ENCODE measurements around the gene OSBPL3. TPM values are rescaled to one million over a fixed set of nuclear protein-coding genes. Genes with fewer than 3 reads are reported as not detected.
A peak's percentile ranks its signal among the peaks of the same experiment; 100 is the strongest.

OSBPL3 gene
- polyA plus RNA-seq, 1 of the 3 experiments (the other 2 are of a cell fraction) = 23.2 TPM

DNA sequence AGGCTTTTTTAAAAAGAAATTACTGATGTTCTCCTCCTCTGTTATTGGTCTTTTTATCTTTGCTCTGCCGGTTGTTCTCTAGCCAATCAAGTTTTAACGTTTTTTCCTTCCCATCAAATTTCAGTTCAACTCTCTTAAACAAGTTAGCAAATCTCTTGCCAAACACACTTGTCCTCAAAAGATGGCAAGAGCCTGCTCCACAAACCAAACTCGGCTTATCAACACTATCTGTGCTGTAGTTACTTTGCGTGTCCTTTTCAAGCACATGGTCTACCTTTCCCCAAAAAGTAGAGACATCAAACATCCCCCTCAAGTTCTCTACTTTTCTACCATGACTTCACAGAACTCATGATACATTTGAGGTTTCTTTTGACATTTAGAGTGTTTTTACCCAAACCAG, 71.3 kb downstream of the OSBPL3 start:
- no peaks in the 10 kb centered on the region for H3K9me3 ChIP-seq
- peak overlapping the region; percentile 82 to 88; a peak in 3 of 4 replicates for H3K27ac ChIP-seq (ENCODE audit: low read depth in 2 of 2, low read length in 1 of 2)
- 77% methylated on average over 4 of the region's 4 CpGs for WGBS (ENCODE audit: low lambda C conversion rate)
- H3K79me2 ChIP-seq (ENCODE audit: insufficient read depth) = peaks cover 80% of the 10 kb centered on the region
- H3F3A ChIP-seq (replicated peaks; ENCODE audit: insufficient read depth) = peaks cover 39% of the 10 kb centered on the region
- no peaks in the 10 kb centered on the region for H4K20me1 ChIP-seq (ENCODE audit: insufficient read depth)
- peaks cover 19 to 41% of the 10 kb centered on the region in 2 experiments for H3K4me1 ChIP-seq (ENCODE audit: control insufficient read depth in 1 of 2, insufficient read depth in 2 of 2, low read depth in 1 of 2, low read length in 1 of 2)
- H3K9ac ChIP-seq = peak overlapping the region; percentile 42; the same call in 1 of the 2 replicates
- DNase-seq = no peak
- TF ChIP-seq TAF1 (IDR thresholded peaks at IDR 0.05; ENCODE audit: borderline replicate concordance, low read depth, low read length) (no peak), ELF1 (IDR thresholded peaks at IDR 0.05) (no peak), RXRA (IDR thresholded peaks at IDR 0.05; ENCODE audit: borderline replicate concordance, low read depth) (no peak), MXI1 (IDR thresholded peaks at IDR 0.05; ENCODE audit: low read depth, low read length) (no peak), JUND (IDR thresholded peaks at IDR 0.05) (no peak)
- TF ChIP-seq, protein P1, sequence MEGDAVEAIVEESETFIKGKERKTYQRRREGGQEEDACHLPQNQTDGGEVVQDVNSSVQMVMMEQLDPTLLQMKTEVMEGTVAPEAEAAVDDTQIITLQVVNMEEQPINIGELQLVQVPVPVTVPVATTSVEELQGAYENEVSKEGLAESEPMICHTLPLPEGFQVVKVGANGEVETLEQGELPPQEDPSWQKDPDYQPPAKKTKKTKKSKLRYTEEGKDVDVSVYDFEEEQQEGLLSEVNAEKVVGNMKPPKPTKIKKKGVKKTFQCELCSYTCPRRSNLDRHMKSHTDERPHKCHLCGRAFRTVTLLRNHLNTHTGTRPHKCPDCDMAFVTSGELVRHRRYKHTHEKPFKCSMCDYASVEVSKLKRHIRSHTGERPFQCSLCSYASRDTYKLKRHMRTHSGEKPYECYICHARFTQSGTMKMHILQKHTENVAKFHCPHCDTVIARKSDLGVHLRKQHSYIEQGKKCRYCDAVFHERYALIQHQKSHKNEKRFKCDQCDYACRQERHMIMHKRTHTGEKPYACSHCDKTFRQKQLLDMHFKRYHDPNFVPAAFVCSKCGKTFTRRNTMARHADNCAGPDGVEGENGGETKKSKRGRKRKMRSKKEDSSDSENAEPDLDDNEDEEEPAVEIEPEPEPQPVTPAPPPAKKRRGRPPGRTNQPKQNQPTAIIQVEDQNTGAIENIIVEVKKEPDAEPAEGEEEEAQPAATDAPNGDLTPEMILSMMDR (IDR thresholded peaks at IDR 0.05) = no peak
- peak overlapping the region; percentile 71 for H3K4me2 ChIP-seq
- H3K27me3 ChIP-seq (ENCODE audit: insufficient read depth) = no peaks in the 10 kb centered on the region
- no peak overlapping the region for H2AFZ ChIP-seq (ENCODE audit: low read depth)
- CTCF ChIA-PET = interaction anchor here (1.0 to 1.2 kb wide), 2 partner anchors 16 to 73 kb away, joined by 3 read pairs; no protein-coding TSS in a partner anchor
- POLR2A ChIA-PET = interaction anchor here (1.1 kb wide), 1 partner anchor 14 kb away, joined by 3 read pairs; no protein-coding TSS in a partner anchor
- no peaks in the 10 kb centered on the region for H3K36me3 ChIP-seq (replicated peaks in 1 of 2; ENCODE audit: control insufficient read depth in 1 of 2, insufficient read depth in 2 of 2, low read length in 1 of 2)
- H3K4me3 ChIP-seq (ENCODE audit: low read depth in 2 of 2, low read length in 1 of 2) = no peak overlapping the region
- no peaks in the 10 kb centered on the region for H3K9me2 ChIP-seq

DNA sequence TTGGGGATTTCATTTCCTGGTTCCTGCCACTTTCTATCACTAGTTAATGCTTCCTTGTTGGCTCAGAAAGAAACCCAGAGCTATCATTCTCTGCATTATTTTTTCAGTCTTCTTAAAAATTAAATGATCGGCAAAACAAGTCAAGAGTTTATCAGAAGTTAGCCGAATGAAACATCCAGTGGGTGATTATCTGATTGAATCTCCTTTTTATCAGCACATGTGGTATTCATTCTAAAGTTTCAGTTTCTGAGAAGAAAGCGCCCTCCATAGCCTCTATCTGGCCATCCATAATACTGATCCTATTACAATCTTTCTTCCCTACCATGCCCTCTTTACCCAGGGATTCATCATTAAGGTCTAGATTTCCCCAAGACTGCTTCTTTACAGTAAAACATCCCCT, 71.8 kb downstream of the OSBPL3 start:
- POLR2A ChIA-PET = interaction anchor here (1.1 kb wide), 1 partner anchor 13 kb away, joined by 3 read pairs; no protein-coding TSS in a partner anchor
- H3K9ac ChIP-seq = peak overlapping the region; percentile 42; the same call in 1 of the 2 replicates
- peaks cover 39% of the 10 kb centered on the region for H3F3A ChIP-seq (replicated peaks; ENCODE audit: insufficient read depth)

More for the DNA sequence above, 71.8 kb downstream of the OSBPL3 start:
- CTCF ChIA-PET = interaction anchor here (1.0 kb wide), 1 partner anchor 16 kb away, joined by 3 read pairs; no protein-coding TSS in a partner anchor
- H3K4me1 ChIP-seq (ENCODE audit: control insufficient read depth in 1 of 2, insufficient read depth in 2 of 2, low read depth in 1 of 2, low read length in 1 of 2) = peaks cover 16 to 41% of the 10 kb centered on the region in 2 experiments
- no peaks in the 10 kb centered on the region for H3K9me3 ChIP-seq
- TF ChIP-seq JUND (IDR thresholded peaks at IDR 0.05) = no peak
- 0 out of 2 replicates have a peak, but pooled peaks have one; percentile 18 for TF ChIP-seq RXRA (IDR thresholded peaks at IDR 0.05; ENCODE audit: borderline replicate concordance, low read depth)
- TF ChIP-seq FOSL2 (IDR thresholded peaks at IDR 0.05; ENCODE audit: borderline replicate concordance, low read depth) = no peak
- TF ChIP-seq, protein P2, sequence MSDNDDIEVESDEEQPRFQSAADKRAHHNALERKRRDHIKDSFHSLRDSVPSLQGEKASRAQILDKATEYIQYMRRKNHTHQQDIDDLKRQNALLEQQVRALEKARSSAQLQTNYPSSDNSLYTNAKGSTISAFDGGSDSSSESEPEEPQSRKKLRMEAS (IDR thresholded peaks at IDR 0.05; ENCODE audit: low read depth) = no peak
- TF ChIP-seq, protein P3, sequence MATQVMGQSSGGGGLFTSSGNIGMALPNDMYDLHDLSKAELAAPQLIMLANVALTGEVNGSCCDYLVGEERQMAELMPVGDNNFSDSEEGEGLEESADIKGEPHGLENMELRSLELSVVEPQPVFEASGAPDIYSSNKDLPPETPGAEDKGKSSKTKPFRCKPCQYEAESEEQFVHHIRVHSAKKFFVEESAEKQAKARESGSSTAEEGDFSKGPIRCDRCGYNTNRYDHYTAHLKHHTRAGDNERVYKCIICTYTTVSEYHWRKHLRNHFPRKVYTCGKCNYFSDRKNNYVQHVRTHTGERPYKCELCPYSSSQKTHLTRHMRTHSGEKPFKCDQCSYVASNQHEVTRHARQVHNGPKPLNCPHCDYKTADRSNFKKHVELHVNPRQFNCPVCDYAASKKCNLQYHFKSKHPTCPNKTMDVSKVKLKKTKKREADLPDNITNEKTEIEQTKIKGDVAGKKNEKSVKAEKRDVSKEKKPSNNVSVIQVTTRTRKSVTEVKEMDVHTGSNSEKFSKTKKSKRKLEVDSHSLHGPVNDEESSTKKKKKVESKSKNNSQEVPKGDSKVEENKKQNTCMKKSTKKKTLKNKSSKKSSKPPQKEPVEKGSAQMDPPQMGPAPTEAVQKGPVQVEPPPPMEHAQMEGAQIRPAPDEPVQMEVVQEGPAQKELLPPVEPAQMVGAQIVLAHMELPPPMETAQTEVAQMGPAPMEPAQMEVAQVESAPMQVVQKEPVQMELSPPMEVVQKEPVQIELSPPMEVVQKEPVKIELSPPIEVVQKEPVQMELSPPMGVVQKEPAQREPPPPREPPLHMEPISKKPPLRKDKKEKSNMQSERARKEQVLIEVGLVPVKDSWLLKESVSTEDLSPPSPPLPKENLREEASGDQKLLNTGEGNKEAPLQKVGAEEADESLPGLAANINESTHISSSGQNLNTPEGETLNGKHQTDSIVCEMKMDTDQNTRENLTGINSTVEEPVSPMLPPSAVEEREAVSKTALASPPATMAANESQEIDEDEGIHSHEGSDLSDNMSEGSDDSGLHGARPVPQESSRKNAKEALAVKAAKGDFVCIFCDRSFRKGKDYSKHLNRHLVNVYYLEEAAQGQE (IDR thresholded peaks at IDR 0.05; ENCODE audit: low read depth, low read length) = no peak
- TF ChIP-seq, protein P1 (IDR thresholded peaks at IDR 0.05) = peak; percentile 8; the same call in 1 of the 2 replicates
- no peak for TF ChIP-seq SIN3A (IDR thresholded peaks at IDR 0.05; ENCODE audit: borderline replicate concordance, low read depth, low read length)
- peak; percentile 72 for TF ChIP-seq TCF12 (IDR thresholded peaks at IDR 0.05)
- peak; percentile 17; the same call in 1 of the 2 replicates for TF ChIP-seq RCOR1 (IDR thresholded peaks at IDR 0.05; ENCODE audit: low read length)
- TF ChIP-seq EZH2phosphoT487 (IDR thresholded peaks at IDR 0.05; ENCODE audit: borderline replicate concordance, low read depth) = no peak
- TF ChIP-seq, protein P4, sequence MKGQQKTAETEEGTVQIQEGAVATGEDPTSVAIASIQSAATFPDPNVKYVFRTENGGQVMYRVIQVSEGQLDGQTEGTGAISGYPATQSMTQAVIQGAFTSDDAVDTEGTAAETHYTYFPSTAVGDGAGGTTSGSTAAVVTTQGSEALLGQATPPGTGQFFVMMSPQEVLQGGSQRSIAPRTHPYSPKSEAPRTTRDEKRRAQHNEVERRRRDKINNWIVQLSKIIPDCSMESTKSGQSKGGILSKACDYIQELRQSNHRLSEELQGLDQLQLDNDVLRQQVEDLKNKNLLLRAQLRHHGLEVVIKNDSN (IDR thresholded peaks at IDR 0.05; ENCODE audit: borderline replicate concordance, low read depth) = no peak
- TF ChIP-seq MEF2A (IDR thresholded peaks at IDR 0.05; ENCODE audit: borderline replicate concordance, low read depth) = no peak
- TF ChIP-seq ELF1 (IDR thresholded peaks at IDR 0.05) = 0 out of 2 replicates have a peak, but pooled peaks have one; percentile 6
- H3K36me3 ChIP-seq (replicated peaks in 1 of 2; ENCODE audit: control insufficient read depth in 1 of 2, insufficient read depth in 2 of 2, low read length in 1 of 2) = no peaks in the 10 kb centered on the region
- no peaks in the 10 kb centered on the region for H4K20me1 ChIP-seq (ENCODE audit: insufficient read depth)
- H3K4me3 ChIP-seq (ENCODE audit: low read depth in 2 of 2, low read length in 1 of 2) = peak overlapping the region; percentile 13 to 33; a peak in 3 of 4 replicates
- peak overlapping the region; percentile 71 for H3K4me2 ChIP-seq
- peaks cover 80% of the 10 kb centered on the region for H3K79me2 ChIP-seq (ENCODE audit: insufficient read depth)
- H3K9me2 ChIP-seq = no peaks in the 10 kb centered on the region
- H3K27me3 ChIP-seq (ENCODE audit: insufficient read depth) = no peaks in the 10 kb centered on the region
- 27% methylated on average over 3 of the region's 3 CpGs for WGBS (ENCODE audit: low lambda C conversion rate)
- peak overlapping the region; percentile 43 for H2AFZ ChIP-seq (ENCODE audit: low read depth)
- no peak for DNase-seq
- peak overlapping the region; percentile 82 to 88 for H3K27ac ChIP-seq (ENCODE audit: low read depth in 2 of 2, low read length in 1 of 2)

Data from SK-N-SH (cell line).